OCI-LY7 (cell line): ENCODE data around the gene ZBTB11. TPM values are rescaled to one million over a fixed set of nuclear protein-coding genes. Genes with fewer than 3 reads are reported as not detected.

Experiments
- BruUV-seq: library from RNA; stranded (reverse); fragments of 400-500 nt; replicated peaks from 2 replicates; lab custom pipeline; 2021; lab: Mats Ljungman, UMichigan
- CTCF ChIA-PET: fragments of 300-600 bp; sonication (Branson Sonifier 250); formaldehyde crosslinking; loops from one replicate; lab custom pipeline; 2022; ENCODE audit warnings: antibody characterized with exemption; ENCODE audit not compliant: unreplicated experiment; lab: Charles Lee
- POLR2A ChIA-PET: fragments of 300-600 bp; sonication (Branson Sonifier 250); formaldehyde crosslinking; loops from one replicate; lab custom pipeline; 2022; ENCODE audit warnings: antibody characterized with exemption; lab: Charles Lee
- DNase-seq: peaks from one replicate; pipeline ENCODE4 v3.0.0-alpha.2; 2015; ENCODE audit warnings: low spot score
- H2AFZ ChIP-seq: fragments of 200-600 bp; sonication (generic), shearing (Covaris generic); 2 replicates; pipeline ENCODE4 v1.6.1; 2014; ENCODE audit warnings: mild to moderate bottlenecking, antibody characterized with exemption, low read length, moderate library complexity
- H3K27ac ChIP-seq: fragments of 200-600 bp; sonication (generic); 2 replicates; pipeline ENCODE4 v1.5.1; 2014; ENCODE audit warnings: mixed run types, low read depth, mild to moderate bottlenecking, moderate library complexity, low read length, inconsistent platforms; ENCODE audit not compliant: poor library complexity, severe bottlenecking
- H3K36me3 ChIP-seq: fragments of 200-600 bp; sonication (generic); 2 replicates; pipeline ENCODE4 v1.6.1; 2014; ENCODE audit warnings: mild to moderate bottlenecking, antibody characterized with exemption, low read length, moderate library complexity, mixed read lengths; ENCODE audit not compliant: insufficient read depth
- H3K4me1 ChIP-seq: fragments of 200-600 bp; sonication (generic); 2 replicates; pipeline ENCODE4 v1.5.1; 2014; ENCODE audit warnings: mild to moderate bottlenecking, low read length; ENCODE audit not compliant: insufficient read depth, poor library complexity, severe bottlenecking
- H3K4me2 ChIP-seq: fragments of 200-600 bp; sonication (generic); 2 replicates; pipeline ENCODE4 v1.6.1; 2014; ENCODE audit warnings: mild to moderate bottlenecking, low read length
- H3K4me3 ChIP-seq: fragments of 200-600 bp; sonication (generic); 2 replicates; pipeline ENCODE4 v1.5.1; 2014; ENCODE audit warnings: mild to moderate bottlenecking, low read depth, low read length; ENCODE audit not compliant: poor library complexity, severe bottlenecking
- H3K79me2 ChIP-seq: fragments of 200-600 bp; sonication (generic); 2 replicates; pipeline ENCODE4 v1.6.1; 2016; ENCODE audit warnings: low read depth, mild to moderate bottlenecking, low read length, moderate library complexity, mixed read lengths; ENCODE audit not compliant: insufficient read depth
- H3K9me2 ChIP-seq: fragments of 200-600 bp; sonication (generic); 2 replicates; pipeline ENCODE4 v1.6.1; 2016; ENCODE audit warnings: mild to moderate bottlenecking, low read length, mixed read lengths; ENCODE audit not compliant: insufficient read depth
- H3K9me3 ChIP-seq: fragments of 200-600 bp; sonication (generic); 2 replicates; pipeline ENCODE4 v1.6.1; 2014; ENCODE audit warnings: mild to moderate bottlenecking, mixed run types, low read length, mixed read lengths
- H4K20me1 ChIP-seq: fragments of 200-600 bp; sonication (generic); 2 replicates; pipeline ENCODE4 v1.6.1; 2014; ENCODE audit warnings: mild to moderate bottlenecking, antibody characterized with exemption, low read length, moderate library complexity, mixed read lengths; ENCODE audit not compliant: insufficient read depth
- CTCF ChIP-seq: fragments of 200-600 bp; sonication (generic); conservative IDR thresholded peaks from 2 replicates; pipeline ENCODE4 v1.5.1; 2014; ENCODE audit warnings: mild to moderate bottlenecking, antibody characterized with exemption, low read length, moderate library complexity, mixed read lengths
- EZH2phosphoT487 ChIP-seq: fragments of 200-600 bp; sonication (generic); IDR thresholded peaks from 2 replicates; pipeline ENCODE4 v1.6.1; 2018; ENCODE audit warnings: low read depth, borderline replicate concordance, mild to moderate bottlenecking, mixed run types, antibody characterized with exemption, low read length, moderate library complexity, mixed read lengths
- intact Hi-C: fragments of 100-400 bp; cut with micrococcal nuclease; formaldehyde crosslinking; loops from one replicate; pipeline ENCODE4 v1.10.0; 2022; ENCODE audit not compliant: unreplicated experiment
- total RNA-seq, 2 experiments: library from RNA; depleted of rRNA in 1 of 2; stranded (reverse); fragments of >200 nt in 1 of 2; shearing (Covaris generic) in 1 of 2; gene quantifications; 2 replicates each; pipeline ENCODE4 v1.2.3, GENCODE V29; 2014 to 2022

Gene ZBTB11
- total RNA-seq, 2 experiments from 2014 or later, result 21.5 to 26.8 TPM

GRCh38 chr3:101640256-101640655 lies 36.7 kb downstream of the ZBTB11 start:
- no peak for TF ChIP-seq EZH2phosphoT487
- TF ChIP-seq CTCF, result no peak
- BruUV-seq, result no TSS peak
- H3K36me3 ChIP-seq, result no peaks in the 10 kb centered on the region
- H3K27ac ChIP-seq, result no peak overlapping the region
- H2AFZ ChIP-seq, result no peak overlapping the region
- ChIA-PET POLR2A (interaction anchor here (1.4 kb wide), 1 partner anchor 67 kb away, joined by 3 read pairs; no protein-coding TSS in a partner anchor), CTCF (no interaction called here)
- no peaks in the 10 kb centered on the region for H3K9me2 ChIP-seq
- no peaks in the 10 kb centered on the region for H3K79me2 ChIP-seq
- H3K4me3 ChIP-seq, result no peak overlapping the region
- intact Hi-C loops, result no loop called here
- H4K20me1 ChIP-seq, result no peaks in the 10 kb centered on the region
- no peak overlapping the region for H3K4me2 ChIP-seq
- DNase-seq, result no peak
- no peaks in the 10 kb centered on the region for H3K9me3 ChIP-seq
- H3K4me1 ChIP-seq, result no peaks in the 10 kb centered on the region

DNA sequence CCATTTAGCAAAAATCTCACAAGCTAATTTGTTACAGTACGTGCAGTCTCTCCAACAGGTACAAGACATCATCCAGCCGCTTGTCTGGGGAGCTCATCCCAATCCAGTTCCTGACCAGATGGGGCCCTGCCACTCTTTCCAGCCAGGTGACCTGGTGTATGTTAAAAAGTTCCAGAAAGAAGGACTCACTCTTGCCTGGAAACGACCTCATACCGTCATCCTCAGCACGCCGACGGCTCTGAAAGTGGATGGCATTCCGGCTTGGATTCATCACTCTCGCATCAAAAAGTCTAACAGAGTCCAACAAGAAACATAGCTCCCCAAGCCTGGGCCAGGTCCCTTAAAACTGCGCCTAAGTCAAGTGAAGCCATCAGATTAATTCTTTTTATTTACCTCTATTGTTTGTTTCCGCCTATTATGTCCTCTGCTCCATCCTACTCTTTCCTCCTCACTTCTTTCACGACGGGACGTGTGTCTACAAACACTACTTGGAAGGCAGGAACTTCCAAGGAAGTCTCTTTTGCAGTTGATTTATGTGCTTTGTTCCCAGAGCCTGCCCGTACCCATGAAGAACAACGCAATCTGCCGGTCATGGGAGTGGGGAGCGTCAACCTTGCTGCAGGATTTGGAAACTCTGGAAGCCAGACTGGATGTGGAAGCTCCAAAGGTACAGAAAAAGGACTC lies 37.5 kb downstream of the ZBTB11 start:
- Histone ChIP-seq H3K79me2 (no peaks in the 10 kb centered on the region), H4K20me1 (no peaks in the 10 kb centered on the region), H3K36me3 (no peaks in the 10 kb centered on the region), H3K9me3 (no peaks in the 10 kb centered on the region), H3K4me3 (no peak overlapping the region), H3K4me2 (no peak overlapping the region), H3K9me2 (no peaks in the 10 kb centered on the region), H3K4me1 (no peaks in the 10 kb centered on the region), H3K27ac (no peak overlapping the region), H2AFZ (no peak overlapping the region)
- BruUV-seq, result no TSS peak
- DNase-seq, result no peak
- POLR2A ChIA-PET, result interaction anchor here (1.4 kb wide), 1 partner anchor 66 kb away, joined by 3 read pairs; no protein-coding TSS in a partner anchor
- CTCF ChIA-PET, result no interaction called here
- no peak for TF ChIP-seq CTCF
- intact Hi-C loops, result loop anchor here (10.0 kb wide), 1 partner anchor 565 kb away; no protein-coding TSS in a partner anchor

DNA sequence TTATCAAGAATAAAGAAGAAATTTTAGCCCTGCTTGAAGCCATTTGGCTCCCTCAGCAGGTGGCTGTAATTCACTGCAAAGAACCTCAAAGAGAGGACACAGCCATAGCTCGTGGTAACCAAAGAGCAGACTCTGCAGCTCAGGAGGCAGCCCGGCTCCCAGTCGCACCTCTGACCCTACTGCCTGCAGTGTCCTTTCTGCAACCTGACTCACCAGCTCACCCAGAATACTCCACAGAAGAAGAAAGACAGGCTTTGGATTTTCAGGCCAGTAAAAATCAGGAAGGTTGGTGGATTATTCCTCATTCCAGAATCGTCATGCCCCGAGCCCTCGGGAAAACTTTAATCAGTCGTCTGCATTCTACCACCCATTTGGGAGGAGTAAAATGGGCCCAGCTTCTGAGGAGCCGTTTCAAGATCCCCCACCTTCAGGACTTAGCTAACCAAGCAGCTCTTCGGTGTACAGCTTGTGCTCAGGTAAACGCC lies 38.6 kb downstream of the ZBTB11 start:
- H3K9me3 ChIP-seq, result no peaks in the 10 kb centered on the region
- BruUV-seq, result no TSS peak
- ChIA-PET CTCF (interaction anchor here (0.5 kb wide), 1 partner anchor 82 kb away, joined by 3 read pairs; no protein-coding TSS in a partner anchor), POLR2A (interaction anchor here (1.0 kb wide), 1 partner anchor 11 kb away, joined by 3 read pairs; no protein-coding TSS in a partner anchor)
- H3K79me2 ChIP-seq, result no peaks in the 10 kb centered on the region
- intact Hi-C loops, result loop anchor here (10.0 kb wide), 1 partner anchor 564 kb away; no protein-coding TSS in a partner anchor
- H3K36me3 ChIP-seq, result no peaks in the 10 kb centered on the region
- H3K4me1 ChIP-seq, result no peaks in the 10 kb centered on the region
- DNase-seq, result peak; percentile 7
- H4K20me1 ChIP-seq, result no peaks in the 10 kb centered on the region
- H3K4me2 ChIP-seq, result no peak overlapping the region
- H3K27ac ChIP-seq, result no peak overlapping the region
- no peaks in the 10 kb centered on the region for H3K9me2 ChIP-seq
- no peak for TF ChIP-seq EZH2phosphoT487
- TF ChIP-seq CTCF, result peak; percentile 49; the same call in 1 of the 2 replicates
- no peak overlapping the region for H3K4me3 ChIP-seq
- no peak overlapping the region for H2AFZ ChIP-seq
